SK-N-SH (cell line): Measurements from ENCODE around the gene RAD51B. TPM values are rescaled to one million over a fixed set of nuclear protein-coding genes. Genes with fewer than 3 reads are reported as not detected.

Experiments
- CTCF ChIA-PET: fragments of 300-600, 350-600 bp; formaldehyde crosslinking; extraction: SDS; loops from one replicate; lab custom pipeline; 2021; lab: Yijun Ruan, JAX
- POLR2A ChIA-PET: fragments of 350-600 bp; sonication (Branson Sonifier 250); formaldehyde crosslinking; extraction: SDS; loops from one replicate; lab custom pipeline; 2020; ENCODE audit warnings: antibody characterized with exemption, inconsistent platforms; lab: Yijun Ruan, JAX
- DNase-seq: peaks from one replicate; pipeline ENCODE4 v3.0.0; 2012
- H2AFZ ChIP-seq: fragments of 200-600 bp; sonication (generic); 2 replicates; pipeline ENCODE4 v1.8.1; 2016; ENCODE audit warnings: antibody characterized with exemption, mild to moderate bottlenecking, low read depth
- H3F3A ChIP-seq: fragments of 200-600 bp; sonication (generic); replicated peaks from 2 replicates; pipeline ENCODE3; 2016; ENCODE audit warnings: antibody characterized with exemption, mild to moderate bottlenecking; ENCODE audit not compliant: insufficient read depth
- H3K27ac ChIP-seq, 2 experiments: fragments of 200-500 bp in 1 of 2; fragments of 200-600 bp in 1 of 2; sonication (Bioruptor generic) in 1 of 2; sonication (generic), shearing (Covaris generic) in 1 of 2; 2 replicates each; pipeline versions ENCODE4 v1.5.1 to v1.6.1; 2014 to 2016; ENCODE audit warnings: low read depth in 2 of 2, inconsistent platforms in 1 of 2, low read length in 1 of 2, mild to moderate bottlenecking in 1 of 2, mixed read lengths in 1 of 2
- H3K27me3 ChIP-seq: fragments of 200-600 bp; sonication (generic), shearing (Covaris generic); 2 replicates; pipeline ENCODE4 v1.6.1; 2016; ENCODE audit warnings: mixed run types; ENCODE audit not compliant: insufficient read depth
- H3K36me3 ChIP-seq, 2 experiments: fragments of 200-500 bp in 1 of 2; fragments of 200-600 bp in 1 of 2; sonication (Bioruptor generic) in 1 of 2; sonication (generic) in 1 of 2; replicated peaks in 1 of 2; 2 replicates each; pipeline versions ENCODE3 to v1.5.1; 2014 to 2016; ENCODE audit warnings: low read length in 1 of 2, mild to moderate bottlenecking in 1 of 2; ENCODE audit not compliant: insufficient read depth in 2 of 2, control insufficient read depth in 1 of 2
- H3K4me1 ChIP-seq, 2 experiments: fragments of 200-500 bp in 1 of 2; fragments of 200-600 bp in 1 of 2; sonication (Bioruptor generic) in 1 of 2; sonication (generic), shearing (Covaris generic) in 1 of 2; 2 replicates each; pipeline versions ENCODE4 v1.5.1 to v1.6.1; 2014 to 2016; ENCODE audit warnings: low read depth in 1 of 2, low read length in 1 of 2, mixed run types in 1 of 2; ENCODE audit not compliant: insufficient read depth in 2 of 2, control insufficient read depth in 1 of 2
- H3K4me2 ChIP-seq: fragments of 200-600 bp; sonication (generic), shearing (Covaris generic); 2 replicates; pipeline ENCODE4 v1.6.1; 2017; ENCODE audit warnings: mixed run types
- H3K4me3 ChIP-seq, 2 experiments: fragments of 200-500 bp in 1 of 2; fragments of 200-600 bp in 1 of 2; sonication (Bioruptor generic) in 1 of 2; sonication (generic), shearing (Covaris generic) in 1 of 2; 2 replicates each; pipeline versions ENCODE4 v1.5.1 to v1.8.1; 2014 to 2016; ENCODE audit warnings: low read depth in 2 of 2, inconsistent platforms in 1 of 2, low read length in 1 of 2, mild to moderate bottlenecking in 1 of 2, mixed read lengths in 1 of 2, moderate library complexity in 1 of 2
- H3K79me2 ChIP-seq: fragments of 200-600 bp; sonication (generic); 2 replicates; pipeline ENCODE4 v1.8.1; 2017; ENCODE audit warnings: mild to moderate bottlenecking; ENCODE audit not compliant: insufficient read depth
- H3K9ac ChIP-seq: fragments of 200-600 bp; sonication (generic); 2 replicates; pipeline ENCODE4 v1.6.1; 2017; ENCODE audit warnings: mixed run types
- H3K9me2 ChIP-seq: fragments of 200-600 bp; sonication (generic); 2 replicates; pipeline ENCODE4 v1.6.1; 2017; ENCODE audit warnings: mixed run types
- H3K9me3 ChIP-seq: fragments of 200-600 bp; sonication (generic); 2 replicates; pipeline ENCODE4 v1.6.1; 2017; ENCODE audit warnings: mixed run types, mild to moderate bottlenecking, moderate library complexity
- H4K20me1 ChIP-seq: fragments of 200-600 bp; sonication (generic); 2 replicates; pipeline ENCODE4 v1.6.1; 2017; ENCODE audit warnings: mild to moderate bottlenecking, mixed run types; ENCODE audit not compliant: insufficient read depth
- CHD2 ChIP-seq: fragments of 150-350 bp; IDR thresholded peaks from 2 replicates; pipeline ENCODE4 v1.6.1; 2018; ENCODE audit warnings: low read length; ENCODE audit not compliant: partially characterized antibody
- ELF1 ChIP-seq: IDR thresholded peaks from 2 replicates; pipeline ENCODE4 v1.4.0; 2012
- EP300 ChIP-seq, 2 experiments: IDR thresholded peaks; 2 replicates each; pipeline versions ENCODE4 v1.4.0 to v1.6.1; 2012; ENCODE audit warnings: borderline replicate concordance in 1 of 2, low read depth in 1 of 2, low read length in 1 of 2
- EZH2phosphoT487 ChIP-seq: fragments of 200-600 bp; sonication (generic); IDR thresholded peaks from 2 replicates; pipeline ENCODE4 v1.6.1; 2017; ENCODE audit warnings: low read depth, mixed run types, mild to moderate bottlenecking, antibody characterized with exemption, moderate library complexity, borderline replicate concordance
- IRF3 ChIP-seq: fragments of 150-350 bp; IDR thresholded peaks from 2 replicates; pipeline ENCODE4 v1.6.1; 2016; ENCODE audit warnings: mild to moderate bottlenecking, low read depth, low read length
- JUND ChIP-seq: IDR thresholded peaks from 2 replicates; pipeline ENCODE4 v1.4.0; 2012
- MAX ChIP-seq: IDR thresholded peaks from 2 replicates; pipeline ENCODE4 v1.4.0; 2012; ENCODE audit warnings: low read depth
- MEF2A ChIP-seq: IDR thresholded peaks from 2 replicates; pipeline ENCODE4 v1.4.0; 2012; ENCODE audit warnings: low read depth, borderline replicate concordance
- NFIC ChIP-seq: IDR thresholded peaks from 2 replicates; pipeline ENCODE4 v1.4.0; 2012; ENCODE audit warnings: borderline replicate concordance
- NRF1 ChIP-seq: IDR thresholded peaks from 2 replicates; pipeline ENCODE4 v1.6.1; 2012; ENCODE audit warnings: low read depth, mild to moderate bottlenecking, low read length
- RAD21 ChIP-seq: IDR thresholded peaks from 2 replicates; pipeline ENCODE4 v1.6.1; 2012; ENCODE audit warnings: mild to moderate bottlenecking, low read length
- RFX5 ChIP-seq: IDR thresholded peaks from 2 replicates; pipeline ENCODE4 v1.6.1; 2012; ENCODE audit warnings: mild to moderate bottlenecking, improper control_type of control experiment, low read length
- RXRA ChIP-seq: IDR thresholded peaks from 2 replicates; pipeline ENCODE4 v1.4.0; 2012; ENCODE audit warnings: low read depth, mild to moderate bottlenecking, borderline replicate concordance
- SIN3A ChIP-seq: IDR thresholded peaks from 2 replicates; pipeline ENCODE4 v1.6.1; 2012; ENCODE audit warnings: low read depth, mild to moderate bottlenecking, low read length, moderate library complexity, borderline replicate concordance
- TAF1 ChIP-seq: IDR thresholded peaks from 2 replicates; pipeline ENCODE4 v1.6.1; 2012; ENCODE audit warnings: low read depth, mild to moderate bottlenecking, low read length, moderate library complexity, borderline replicate concordance
- TEAD4 ChIP-seq: IDR thresholded peaks from 2 replicates; pipeline ENCODE4 v1.4.0; 2012; ENCODE audit warnings: mild to moderate bottlenecking, borderline replicate concordance; ENCODE audit not compliant: insufficient read depth
- USF1 ChIP-seq: IDR thresholded peaks from 2 replicates; pipeline ENCODE4 v1.4.0; 2012; ENCODE audit warnings: low read depth, borderline replicate concordance
- polyA plus RNA-seq, 3 experiments: library from polyadenylated mRNA; depleted of rRNA; stranded (reverse); fragments of >200 nt; gene quantifications; 2 replicates each; pipeline ENCODE4 v1.2.3, GENCODE V29; 2012

The RAD51B gene
- polyA plus RNA-seq, 1 of the 3 experiments (the other 2 are of a cell fraction), result 6.0 TPM

- Histone ChIP-seq H3K36me3 (no peaks in the 10 kb centered on the region), H3K4me1 (peaks cover 0 to 13% of the 10 kb centered on the region in 2 experiments; a peak in 1 of 4 replicates), H3K27me3 (no peaks in the 10 kb centered on the region), H3F3A (peaks cover 17% of the 10 kb centered on the region), H3K4me2 (peak overlapping the region; percentile 43), H3K9me2 (peaks cover 5% of the 10 kb centered on the region; the same call in 1 of the 2 replicates), H3K9ac (peak overlapping the region; percentile 36; the same call in 1 of the 2 replicates), H3K79me2 (no peaks in the 10 kb centered on the region), H3K4me3 (no peak overlapping the region; a peak in 1 of 4 replicates), H2AFZ (peak overlapping the region; percentile 75), H3K9me3 (no peaks in the 10 kb centered on the region), H4K20me1 (no peaks in the 10 kb centered on the region), H3K27ac (peak overlapping the region; percentile 70 to 79)
- DNase-seq, result no peak
- POLR2A ChIA-PET, result no interaction called here
- no peak for TF ChIP-seq USF1
- TF ChIP-seq CHD2, result no peak
- no peak for TF ChIP-seq SIN3A
- no peak for TF ChIP-seq IRF3
- TF ChIP-seq NRF1, result no peak
- no peak for TF ChIP-seq EZH2phosphoT487
- TF ChIP-seq ELF1, result no peak
- TF ChIP-seq TEAD4, result no peak
- no peak for TF ChIP-seq TAF1
- no peak for TF ChIP-seq RXRA
- TF ChIP-seq RFX5, result no peak
- no peak for TF ChIP-seq JUND
- TF ChIP-seq MAX, result no peak
- TF ChIP-seq NFIC, result no peak
- TF ChIP-seq EP300 (IDR thresholded peaks at IDR 0.05; ENCODE audit: borderline replicate concordance in 1 of 2, low read depth in 1 of 2, low read length in 1 of 2), result no peak
- TF ChIP-seq RAD21, result no peak
- TF ChIP-seq MEF2A, result no peak
- CTCF ChIA-PET, result interaction anchor here (1.9 kb wide), 1 partner anchor 24 kb away, joined by 6 read pairs; no protein-coding TSS in a partner anchor
Measured at GRCh38 chr14:67918838-67919237, 99.3 kb downstream of the RAD51B start.
